Left lung (tissue), 10 donors: Measurements from ENCODE around the gene ARX. TPM values are rescaled to one million over a fixed set of nuclear protein-coding genes. Genes with fewer than 3 reads are reported as not detected.

Experiments
- ATAC-seq: fragments of 200-7000 bp; cut with Tn5 transposase; one replicate; pipeline ENCODE4 v1.9.1; 2020; ENCODE audit warnings: moderate library complexity
- DNase-seq, 4 donors: peaks; one replicate each; pipeline ENCODE4 v3.0.0-alpha.2; 2013 to 2020
- H3K27ac ChIP-seq, 2 donors: fragments of 200-600 bp; sonication (generic) in 1 of 2; one replicate each; pipeline versions ENCODE4 v1.5.0 to v1.8.0; 2020 to 2021
- H3K27me3 ChIP-seq, 2 donors: fragments of 200-600 bp; sonication (generic) in 1 of 2; one replicate each; pipeline versions ENCODE4 v1.5.0 to v1.8.0; 2020 to 2021
- H3K36me3 ChIP-seq, 2 donors: fragments of 200-600 bp; sonication (generic) in 1 of 2; one replicate each; pipeline versions ENCODE4 v1.5.0 to v1.8.0; 2020 to 2021
- H3K4me1 ChIP-seq, 2 donors: fragments of 200-600 bp; one replicate each; pipeline ENCODE4 v1.8.0; 2021
- H3K4me3 ChIP-seq, 2 donors: fragments of 200-600 bp; sonication (generic) in 1 of 2; one replicate each; pipeline versions ENCODE4 v1.5.0 to v1.8.0; 2020 to 2021; ENCODE audit warnings: mild to moderate bottlenecking in 1 of 2
- H3K9me3 ChIP-seq, 2 donors: fragments of 200-600 bp; sonication (generic) in 1 of 2; one replicate each; pipeline versions ENCODE4 v1.5.0 to v1.8.0; 2020 to 2021
- intact Hi-C, 2 donors: fragments of 100-400 bp; cut with DNase I; formaldehyde crosslinking; loops; one replicate each; pipeline versions ENCODE4 v1.11.2 to v1.14.2; 2022
- polyA plus RNA-seq, 6 donors: library from polyadenylated mRNA; unstranded; fragments of 120-200 nt; gene quantifications; one replicate each; pipeline ENCODE4 v1.2.1, GENCODE V29; 2013; ENCODE audit not compliant: insufficient read length in 6 of 6
- total RNA-seq, 2 donors: library from RNA; stranded (reverse); fragmentation: NEBNext Ultra II Directional; extraction: Animal tissue kit (Norgen Biotek cat#: 25700); gene quantifications; one replicate each; pipeline ENCODE4 v1.2.1, GENCODE V29; 2021
- TF ChIP-seq, protein P1 (sequence below), 2 donors: fragments of 200-600 bp; sonication (generic) in 1 of 2; IDR thresholded peaks; one replicate each; pipeline versions ENCODE4 v1.5.0 to v1.8.0; 2021; ENCODE audit warnings: antibody characterized with exemption in 2 of 2
- donor health status: DM: no; HTN: yes; CAD: no.
- donor health status: DM: no; HTN: no; CAD: no.

The ARX gene
- total and polyA plus RNA-seq, 8 donors: 0.07 to 0.41 (median 0.13) TPM; not detected in 1

DNA sequence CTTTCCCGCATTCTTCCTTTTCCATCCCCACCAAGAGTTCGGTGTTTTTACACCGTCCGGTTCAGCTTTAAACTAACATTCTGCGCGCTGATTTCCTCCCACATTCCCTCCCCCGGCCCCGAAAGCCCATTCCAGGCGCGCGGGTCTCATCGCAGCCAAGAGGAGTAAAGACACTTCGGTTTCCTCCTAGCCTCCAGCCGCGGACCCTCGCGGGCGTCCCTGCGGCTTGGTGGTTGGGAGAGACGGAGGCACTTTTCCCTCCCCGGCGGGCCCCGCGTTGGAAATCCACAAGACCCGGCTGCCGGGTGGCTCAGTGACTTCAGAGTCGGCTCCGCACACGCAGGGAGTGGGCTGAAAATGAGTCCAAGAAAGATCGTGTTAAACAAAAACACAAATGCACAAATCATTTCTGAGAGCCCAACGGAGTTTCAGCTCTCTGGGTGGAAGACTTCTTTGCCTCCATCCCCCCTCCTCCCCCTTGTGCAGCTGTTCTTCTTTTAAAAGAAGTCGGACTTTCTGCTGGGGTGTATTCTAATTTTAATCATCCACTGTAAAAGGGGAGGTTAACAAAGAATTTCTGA, 2.0 kb upstream of the ARX start:
- Histone ChIP-seq H3K4me3 (no peak overlapping the region), H3K27ac (no peak overlapping the region)

GRCh38 chrX:25016938-25017598, 1.3 kb upstream of the ARX start:
- intact Hi-C loops: no loop called here
- Histone ChIP-seq H3K9me3 (no peaks in the 10 kb centered on the region), H3K27me3 (peaks cover 95 to 98% of the 10 kb centered on the region in 2 donors), H3K4me3 (no peak overlapping the region), H3K4me1 (peaks cover 2 to 14% of the 10 kb centered on the region in 2 donors), H3K36me3 (no peaks in the 10 kb centered on the region), H3K27ac (no peak overlapping the region)
- TF ChIP-seq, protein P1, sequence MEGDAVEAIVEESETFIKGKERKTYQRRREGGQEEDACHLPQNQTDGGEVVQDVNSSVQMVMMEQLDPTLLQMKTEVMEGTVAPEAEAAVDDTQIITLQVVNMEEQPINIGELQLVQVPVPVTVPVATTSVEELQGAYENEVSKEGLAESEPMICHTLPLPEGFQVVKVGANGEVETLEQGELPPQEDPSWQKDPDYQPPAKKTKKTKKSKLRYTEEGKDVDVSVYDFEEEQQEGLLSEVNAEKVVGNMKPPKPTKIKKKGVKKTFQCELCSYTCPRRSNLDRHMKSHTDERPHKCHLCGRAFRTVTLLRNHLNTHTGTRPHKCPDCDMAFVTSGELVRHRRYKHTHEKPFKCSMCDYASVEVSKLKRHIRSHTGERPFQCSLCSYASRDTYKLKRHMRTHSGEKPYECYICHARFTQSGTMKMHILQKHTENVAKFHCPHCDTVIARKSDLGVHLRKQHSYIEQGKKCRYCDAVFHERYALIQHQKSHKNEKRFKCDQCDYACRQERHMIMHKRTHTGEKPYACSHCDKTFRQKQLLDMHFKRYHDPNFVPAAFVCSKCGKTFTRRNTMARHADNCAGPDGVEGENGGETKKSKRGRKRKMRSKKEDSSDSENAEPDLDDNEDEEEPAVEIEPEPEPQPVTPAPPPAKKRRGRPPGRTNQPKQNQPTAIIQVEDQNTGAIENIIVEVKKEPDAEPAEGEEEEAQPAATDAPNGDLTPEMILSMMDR (IDR thresholded peaks at IDR 0.05): no peak
- DNase-seq: no peak
- no peak for ATAC-seq

More for the DNA sequence above, 2.0 kb upstream of the ARX start:
- Histone ChIP-seq H3K4me1 (peaks cover 2 to 11% of the 10 kb centered on the region in 2 donors), H3K36me3 (no peaks in the 10 kb centered on the region), H3K9me3 (no peaks in the 10 kb centered on the region), H3K27me3 (peaks cover 95 to 98% of the 10 kb centered on the region in 2 donors)
- no peak for ATAC-seq
- intact Hi-C loops: no loop called here
- TF ChIP-seq, protein P1 (IDR thresholded peaks at IDR 0.05): no peak
- DNase-seq: no peak

DNA sequence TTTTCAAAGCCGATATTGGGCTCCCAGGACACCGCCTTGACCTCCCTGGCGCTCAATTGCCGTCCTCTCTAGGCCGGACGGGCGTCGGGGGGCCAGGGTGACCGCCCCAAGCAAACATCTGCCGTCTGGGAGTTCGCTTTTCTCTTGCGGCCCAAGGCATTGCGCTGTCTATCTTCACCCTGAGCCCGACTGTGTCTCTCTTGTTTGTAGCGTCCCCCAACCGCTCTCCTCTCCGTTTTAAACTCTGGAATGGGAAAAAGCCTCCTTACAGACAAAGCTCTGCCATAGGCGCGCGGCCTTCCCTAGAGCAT, 551 bp upstream of the ARX start:
- ATAC-seq (no peak), DNase-seq (no peak)
- H3K4me1 ChIP-seq: peaks cover 2 to 14% of the 10 kb centered on the region in 2 donors
- H3K36me3 ChIP-seq: no peaks in the 10 kb centered on the region
- TF ChIP-seq, protein P1 (IDR thresholded peaks at IDR 0.05): no peak
- H3K27me3 ChIP-seq: peaks cover 95 to 98% of the 10 kb centered on the region in 2 donors
- H3K4me3 ChIP-seq: no peak overlapping the region
- H3K27ac ChIP-seq: no peak overlapping the region
- intact Hi-C loops: no loop called here
- no peaks in the 10 kb centered on the region for H3K9me3 ChIP-seq

DNA sequence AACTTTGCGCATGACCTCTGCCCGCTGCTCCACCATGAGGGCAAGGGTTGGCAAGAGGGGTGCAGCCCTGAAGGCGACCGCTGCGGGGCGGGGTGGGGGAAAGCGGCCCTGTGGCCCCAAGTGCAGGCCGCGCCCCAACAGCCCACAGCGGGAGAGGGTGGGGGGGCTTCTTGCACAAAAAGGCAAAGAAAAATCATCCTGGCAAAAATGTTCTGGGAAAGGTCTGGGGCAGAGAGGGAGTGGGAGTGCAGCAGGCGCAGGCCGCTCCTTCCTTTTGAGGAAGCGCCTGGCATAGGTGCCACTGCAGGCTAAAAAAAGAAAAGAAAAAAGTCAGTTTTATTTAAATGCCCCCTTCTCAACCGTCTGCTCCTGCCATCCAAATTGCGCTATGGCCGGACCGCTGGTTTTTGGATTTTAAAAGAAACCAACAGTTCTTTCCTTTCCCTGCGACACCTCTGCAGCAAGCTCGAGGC, 1.4 kb downstream of the ARX start:
- TF ChIP-seq, protein P1 (IDR thresholded peaks at IDR 0.05): no peak
- peaks cover 89 to 98% of the 10 kb centered on the region in 2 donors for H3K27me3 ChIP-seq

DNA sequence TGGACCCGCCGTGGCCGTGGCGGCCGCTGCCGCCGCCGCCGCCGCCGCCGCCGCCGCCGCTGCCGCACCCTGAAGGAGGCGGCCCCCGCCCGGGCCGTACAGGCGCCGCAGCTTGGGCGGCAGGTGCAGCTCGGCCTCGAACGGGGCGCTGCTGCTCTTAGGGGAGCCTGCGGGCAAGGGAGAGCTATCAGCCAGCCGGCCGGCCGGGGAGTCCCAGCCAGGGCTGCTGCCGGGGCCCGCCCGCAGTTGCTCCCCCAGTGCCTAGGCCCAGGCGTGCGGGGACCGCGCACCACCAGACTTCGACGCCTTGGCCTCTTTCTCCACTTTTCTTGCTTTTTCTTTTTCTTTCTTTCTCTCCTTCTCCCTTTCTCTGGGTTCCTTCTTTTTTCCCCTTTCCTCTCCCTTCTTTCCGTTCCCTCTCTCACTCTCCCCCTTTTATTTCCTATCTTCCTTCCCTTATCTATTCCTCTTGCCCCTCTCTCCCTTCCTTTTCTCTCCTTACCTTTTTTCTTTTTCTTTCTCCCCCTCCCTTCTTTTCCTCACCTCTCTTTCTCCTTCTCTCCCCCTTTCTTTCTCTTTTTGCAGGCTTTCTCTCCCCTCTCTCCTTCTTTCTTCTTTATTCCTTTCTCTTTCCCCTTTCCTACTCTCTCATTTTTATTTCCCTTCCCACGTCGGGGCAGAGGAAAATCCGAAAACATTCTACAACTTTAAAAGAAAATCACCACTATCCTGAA, 2.0 kb downstream of the ARX start:
- Histone ChIP-seq H3K36me3 (no peaks in the 10 kb centered on the region), H3K4me3 (no peak overlapping the region), H3K27ac (no peak overlapping the region), H3K9me3 (no peaks in the 10 kb centered on the region), H3K4me1 (peaks cover 2 to 14% of the 10 kb centered on the region in 2 donors), H3K27me3 (peaks cover 89 to 98% of the 10 kb centered on the region in 2 donors)
- no peak for DNase-seq
- intact Hi-C loops: no loop called here
- TF ChIP-seq, protein P1 (IDR thresholded peaks at IDR 0.05): no peak
- ATAC-seq: no peak

More for the DNA sequence above, 1.4 kb downstream of the ARX start:
- Histone ChIP-seq H3K4me1 (peaks cover 2 to 14% of the 10 kb centered on the region in 2 donors), H3K27ac (no peak overlapping the region), H3K4me3 (no peak overlapping the region), H3K36me3 (no peaks in the 10 kb centered on the region), H3K9me3 (no peaks in the 10 kb centered on the region)
- ATAC-seq (no peak), DNase-seq (no peak)
- intact Hi-C loops: no loop called here
